HTERT RPE-1 (cell line): ENCODE data around the gene ISOC1.

ENCODE experiments used
- in situ Hi-C: fragments of 300-500 bp; cut with MboI; formaldehyde crosslinking; loops from 4 replicates; pipeline ENCODE4 v1.14.3; 2020; ENCODE audit warnings: low sequenced_read_pairs

ISOC1 gene

DNA sequence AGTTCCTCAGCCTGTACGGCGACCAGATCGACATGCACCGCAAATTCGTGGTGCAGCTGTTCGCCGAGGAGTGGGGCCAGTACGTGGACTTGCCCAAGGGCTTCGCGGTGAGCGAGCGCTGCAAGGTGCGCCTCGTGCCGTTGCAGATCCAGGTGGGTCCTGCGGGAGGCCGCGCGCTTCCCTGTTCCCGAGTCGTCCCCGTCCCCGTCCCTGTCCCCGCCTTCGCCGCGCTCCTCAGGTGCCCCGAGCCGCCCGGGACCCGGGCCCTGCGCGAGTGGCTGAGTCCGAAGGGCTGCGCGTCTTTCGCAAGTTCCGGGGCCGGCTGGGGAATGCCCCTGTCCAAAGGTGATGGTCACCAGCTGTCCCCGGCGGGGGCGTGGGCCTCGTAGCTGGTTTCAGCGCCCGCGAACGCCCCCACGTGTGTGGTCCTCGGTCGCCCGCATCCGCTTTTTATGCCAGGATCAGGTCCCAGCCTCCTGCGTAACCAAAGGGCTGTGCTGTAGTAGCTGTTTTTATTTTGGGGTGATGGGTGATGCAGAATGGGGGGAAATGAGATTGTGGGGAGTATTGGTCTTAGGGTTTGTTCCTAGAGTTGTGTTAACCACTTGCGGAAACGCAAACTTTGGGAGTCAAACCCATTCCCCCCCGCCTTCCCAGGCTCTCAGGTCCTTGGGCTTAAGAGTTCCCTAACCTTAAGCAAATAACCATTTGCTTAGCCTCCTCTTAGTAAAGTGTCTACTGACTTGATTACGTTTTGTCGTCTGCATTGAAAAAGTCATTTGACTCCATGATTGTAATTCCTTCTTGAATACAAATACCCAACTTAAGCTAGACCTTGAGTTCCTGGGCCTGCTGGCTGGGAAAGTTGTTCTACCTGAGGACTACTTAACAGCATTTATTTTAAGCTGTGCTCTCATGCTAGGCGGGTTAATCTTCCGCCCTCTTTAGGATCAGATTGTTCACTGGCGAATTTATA is 663 bp downstream of the ISOC1 start:
- in situ Hi-C loops: no loop called here

DNA sequence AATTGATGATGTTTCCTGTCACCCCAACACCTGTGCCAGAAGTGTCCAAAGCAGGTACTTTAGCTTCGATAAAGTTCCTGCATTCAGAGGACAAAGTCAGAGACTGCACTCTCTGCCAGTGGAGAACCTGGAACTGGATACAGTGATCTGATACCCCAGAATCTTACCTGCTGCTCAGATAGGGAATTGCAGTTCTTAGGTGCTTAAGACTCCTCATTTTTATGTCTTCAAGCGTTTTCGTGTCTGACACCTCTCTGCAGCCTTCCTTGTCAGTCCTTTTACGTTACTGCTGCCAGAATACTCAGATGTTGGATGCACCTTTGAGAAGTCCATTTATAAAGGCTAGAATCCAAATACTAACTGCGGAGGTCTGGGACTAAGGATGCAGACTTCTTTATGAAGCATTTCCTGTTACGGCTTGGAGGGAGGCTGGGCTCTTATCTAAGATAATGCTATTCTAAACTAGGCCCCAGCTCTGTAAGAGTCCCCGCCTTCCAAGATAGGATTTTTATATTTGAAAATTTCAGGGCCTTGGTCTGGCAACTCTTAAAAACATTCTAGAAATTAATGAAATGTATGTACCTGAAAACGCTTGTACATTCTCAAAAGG is 1.9 kb downstream of the ISOC1 start:
- in situ Hi-C loops: no loop called here

DNA sequence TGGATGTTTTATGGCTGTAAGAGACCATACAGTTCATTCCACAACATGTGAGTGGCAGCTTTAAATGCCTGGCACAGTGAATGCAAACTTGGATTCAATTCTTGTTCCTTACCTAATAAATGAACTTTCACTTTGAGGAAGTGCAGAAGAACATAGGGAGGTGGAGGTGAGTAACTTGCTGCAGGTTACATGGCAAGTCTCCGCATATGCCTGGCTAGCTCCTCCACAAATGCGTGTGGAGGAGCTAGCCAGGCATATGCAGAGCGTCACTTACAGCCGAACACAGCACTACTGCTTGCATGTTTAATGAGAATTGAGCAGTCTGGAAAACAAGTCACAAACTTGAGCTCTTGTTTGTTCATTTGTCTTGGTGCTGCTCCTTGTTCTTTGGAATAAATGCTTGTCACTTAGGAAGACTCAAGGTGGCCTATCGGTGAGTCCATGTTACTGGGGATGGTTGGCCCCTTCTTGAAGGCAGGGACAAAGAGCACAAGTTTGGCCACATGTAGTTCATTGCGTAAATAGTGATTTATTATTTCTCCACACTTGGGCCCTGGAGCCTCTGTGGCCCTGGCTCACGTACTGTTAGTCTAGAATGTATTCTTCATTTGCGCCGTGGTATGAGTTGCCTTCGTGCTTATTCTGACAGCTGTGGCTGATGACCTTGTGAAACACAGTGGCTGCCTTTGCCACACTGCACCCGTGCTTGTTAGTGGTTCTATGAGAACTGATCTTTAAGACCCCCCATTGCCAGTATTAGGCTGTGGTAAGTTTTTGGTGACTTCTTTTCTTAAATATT is 3.1 kb downstream of the ISOC1 start:
- in situ Hi-C loops: no loop called here

DNA sequence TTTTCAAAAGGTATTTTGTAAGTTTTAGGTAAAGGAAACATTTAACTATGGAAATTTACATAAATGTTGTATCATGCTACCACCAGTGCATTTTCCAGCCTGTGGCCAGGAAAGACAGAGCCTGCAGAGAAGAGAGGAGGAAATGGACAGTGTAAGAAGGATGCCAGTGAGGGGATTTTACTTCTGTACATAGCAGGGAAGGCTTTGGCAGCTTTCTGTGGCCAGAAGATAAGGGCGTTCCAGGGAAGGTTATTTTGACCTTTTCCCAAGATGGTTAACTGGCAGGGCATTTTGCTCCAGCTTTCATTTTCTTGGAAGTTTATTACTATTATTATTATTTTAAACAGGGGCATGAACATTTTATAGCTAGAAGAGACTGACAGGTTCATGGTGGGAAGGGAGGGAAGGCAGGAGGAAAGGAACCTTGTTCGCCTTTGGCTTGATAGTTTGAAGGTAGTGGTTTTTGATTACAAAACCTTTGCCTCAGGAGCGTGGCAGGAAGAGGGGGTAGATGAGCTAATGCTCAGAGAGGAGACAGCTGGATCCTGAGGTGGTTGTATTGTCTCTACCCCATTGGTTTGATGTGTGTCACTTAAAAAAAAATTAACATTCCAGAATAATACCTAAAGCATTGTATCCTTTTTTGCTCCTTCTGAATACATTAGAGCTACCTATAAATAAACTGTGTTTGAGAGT is 4.1 kb downstream of the ISOC1 start:
- in situ Hi-C loops: no loop called here

DNA sequence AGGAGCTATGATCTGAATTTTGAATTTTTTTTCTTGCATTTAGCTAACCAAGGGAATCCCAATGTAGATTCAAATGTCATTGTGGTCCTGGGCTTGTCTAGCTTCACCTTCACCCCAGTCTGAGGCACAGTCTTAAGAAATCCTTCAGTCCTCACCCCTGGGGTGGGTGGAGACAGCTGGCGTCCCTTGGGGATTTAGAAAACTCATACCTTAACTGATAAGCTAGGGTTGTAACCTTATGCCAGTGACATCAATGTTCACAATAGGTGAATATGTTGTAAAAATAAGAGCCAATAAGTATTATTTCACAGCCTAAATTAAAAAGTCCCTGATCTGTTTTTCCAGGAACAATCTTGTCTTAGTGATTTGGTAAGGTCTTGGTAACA is 4.6 kb downstream of the ISOC1 start:
- in situ Hi-C loops: no loop called here

DNA sequence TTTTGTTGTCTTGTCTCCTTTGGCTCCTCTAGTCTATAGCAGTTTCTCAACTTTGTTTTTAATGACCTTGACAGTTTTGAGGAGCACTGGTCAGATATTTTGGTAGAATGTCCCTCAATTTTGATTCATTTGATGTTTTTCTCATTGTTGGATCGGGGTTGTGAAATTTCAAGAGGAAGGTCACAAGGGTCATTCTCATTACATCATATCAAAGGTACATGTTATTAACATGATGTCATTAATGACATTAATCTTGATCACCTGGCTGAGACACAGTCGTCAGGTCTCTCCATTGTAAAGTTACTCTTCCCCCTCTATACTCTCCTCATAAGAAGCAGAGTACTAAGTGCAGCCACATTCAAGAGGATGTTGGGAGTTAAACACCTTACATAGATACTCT is 7.2 kb downstream of the ISOC1 start:
- in situ Hi-C loops: no loop called here

DNA sequence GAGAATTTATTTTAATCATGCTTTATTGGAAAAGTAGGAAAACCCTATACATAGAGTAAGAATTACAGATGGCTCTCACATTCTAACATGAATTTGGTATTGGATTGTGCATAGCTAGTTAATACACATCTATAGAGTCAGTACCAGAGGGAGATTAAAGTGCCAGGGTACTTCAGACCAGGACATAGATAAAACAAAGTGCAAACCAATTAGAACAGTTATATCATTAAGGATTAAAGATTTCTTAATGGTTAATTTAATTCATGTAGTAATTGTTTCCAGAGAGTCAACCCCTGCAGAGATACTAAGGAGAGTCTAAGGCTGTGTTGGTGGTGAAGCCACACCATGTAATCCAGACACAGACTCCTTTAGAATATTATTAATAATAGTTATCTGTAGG is 8.8 kb downstream of the ISOC1 start:
- in situ Hi-C loops: no loop called here

DNA sequence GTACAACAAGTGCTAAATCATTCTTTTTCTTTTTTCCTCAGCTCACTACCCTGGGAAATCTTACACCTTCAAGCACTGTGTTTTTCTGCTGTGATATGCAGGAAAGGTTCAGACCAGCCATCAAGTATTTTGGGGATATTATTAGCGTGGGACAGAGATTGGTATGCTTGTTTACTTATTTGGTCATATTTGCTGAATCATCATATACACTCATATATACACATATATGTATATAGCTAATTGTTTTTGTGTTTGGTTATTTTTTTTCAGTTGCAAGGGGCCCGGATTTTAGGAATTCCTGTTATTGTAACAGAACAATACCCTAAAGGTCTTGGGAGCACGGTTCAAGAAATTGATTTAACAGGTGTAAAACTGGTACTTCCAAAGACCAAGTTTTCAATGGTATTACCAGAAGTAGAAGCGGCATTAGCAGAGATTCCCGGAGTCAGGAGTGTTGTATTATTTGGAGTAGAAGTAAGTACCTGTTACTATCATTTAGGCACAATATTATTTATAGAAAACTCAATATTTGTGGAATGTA is 10.4 kb downstream of the ISOC1 start:
- in situ Hi-C loops: no loop called here

DNA sequence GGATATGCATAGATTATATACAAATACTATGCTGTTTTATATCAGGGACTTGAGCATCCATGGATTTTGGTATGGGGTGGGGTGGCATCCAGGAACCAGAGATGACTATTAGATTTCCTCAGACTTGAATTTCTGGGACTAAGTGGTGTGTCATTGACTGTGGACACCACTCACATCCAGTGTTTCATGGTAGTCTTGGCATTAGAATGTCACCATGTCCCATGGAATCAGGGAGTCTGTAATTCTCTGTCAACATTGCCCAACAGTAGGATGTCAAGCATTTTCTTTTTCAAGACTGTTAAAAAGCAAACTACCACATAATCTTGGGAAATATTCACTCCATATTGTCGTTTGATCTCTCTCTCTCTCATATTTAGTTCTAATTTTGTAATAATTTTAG is 13.1 kb downstream of the ISOC1 start:
- in situ Hi-C loops: no loop called here

DNA sequence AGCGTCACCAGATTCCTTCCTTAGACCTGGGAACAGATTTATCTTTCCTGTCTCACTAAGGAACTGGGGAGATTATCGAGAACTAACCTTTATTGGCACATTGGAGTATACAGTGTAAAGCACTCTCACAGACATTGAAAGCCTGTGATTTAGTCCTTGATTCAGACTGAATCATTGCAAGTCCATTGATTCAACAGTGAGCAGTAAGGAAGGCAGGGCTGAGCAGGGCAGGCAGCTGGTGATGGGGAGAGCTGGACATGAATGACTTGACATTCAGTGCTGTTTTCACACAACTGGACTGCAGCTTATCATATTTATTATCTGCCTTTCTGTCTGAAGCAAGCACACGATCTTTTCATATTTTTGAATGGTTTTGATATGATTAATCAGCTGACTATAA is 16.2 kb downstream of the ISOC1 start:
- in situ Hi-C loops: no loop called here

DNA sequence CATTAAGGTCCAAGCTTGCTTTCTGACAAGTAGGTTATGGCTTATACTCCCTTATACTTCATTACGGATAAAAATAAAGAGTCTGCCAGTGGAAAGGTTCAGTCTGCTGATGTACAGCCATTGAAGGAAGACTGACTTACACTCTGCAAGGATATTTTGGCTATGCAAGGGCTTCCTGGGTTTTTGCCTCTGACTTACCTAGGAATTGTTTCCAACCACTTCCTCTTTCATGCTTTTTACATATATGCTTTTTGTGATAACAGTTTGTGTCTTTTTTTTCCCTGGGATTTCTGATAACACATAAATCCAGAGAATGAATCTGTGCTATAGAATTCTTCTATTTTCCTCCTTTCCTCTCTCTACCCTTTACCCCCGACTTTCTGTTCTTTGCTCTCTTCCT is 16.8 kb downstream of the ISOC1 start:
- in situ Hi-C loops: no loop called here

DNA sequence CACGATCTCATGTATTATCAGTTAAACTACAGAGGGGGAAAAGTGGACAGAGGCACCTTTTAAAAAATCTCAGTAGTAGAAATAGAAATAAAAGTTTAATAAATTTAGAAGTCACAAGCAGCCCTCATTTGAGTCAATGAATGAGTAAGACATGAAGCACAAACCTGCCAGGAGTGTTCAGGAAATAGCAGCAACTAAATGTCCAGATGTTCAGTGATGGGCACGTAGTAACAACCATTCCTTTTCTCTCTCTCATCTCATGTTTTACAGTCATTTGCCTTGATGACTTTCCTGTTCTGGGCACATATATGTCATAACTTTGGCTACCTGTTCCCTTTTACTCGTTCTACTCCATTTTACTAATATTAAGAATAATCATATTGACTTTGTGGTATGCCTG is 17.7 kb downstream of the ISOC1 start:
- in situ Hi-C loops: no loop called here

DNA sequence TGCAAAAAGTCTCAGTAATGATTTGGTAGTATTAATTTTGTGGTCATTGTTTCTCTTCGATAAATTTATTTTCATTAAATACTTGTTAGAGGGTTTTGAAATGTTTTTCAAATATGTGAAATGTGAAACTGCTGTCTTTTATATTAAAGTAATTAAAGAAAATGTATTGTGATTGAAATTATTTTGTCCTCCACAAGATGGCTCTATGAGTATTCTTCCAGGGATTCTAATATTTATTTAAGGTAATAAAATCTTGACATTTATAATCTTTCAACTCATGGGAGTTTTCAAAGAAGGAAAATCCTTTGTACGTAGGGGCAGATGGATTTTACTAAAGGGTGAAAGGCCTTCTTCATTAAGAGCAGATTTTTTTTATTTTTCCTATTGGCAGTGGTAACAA is 19.3 kb downstream of the ISOC1 start:
- in situ Hi-C loops: no loop called here

DNA sequence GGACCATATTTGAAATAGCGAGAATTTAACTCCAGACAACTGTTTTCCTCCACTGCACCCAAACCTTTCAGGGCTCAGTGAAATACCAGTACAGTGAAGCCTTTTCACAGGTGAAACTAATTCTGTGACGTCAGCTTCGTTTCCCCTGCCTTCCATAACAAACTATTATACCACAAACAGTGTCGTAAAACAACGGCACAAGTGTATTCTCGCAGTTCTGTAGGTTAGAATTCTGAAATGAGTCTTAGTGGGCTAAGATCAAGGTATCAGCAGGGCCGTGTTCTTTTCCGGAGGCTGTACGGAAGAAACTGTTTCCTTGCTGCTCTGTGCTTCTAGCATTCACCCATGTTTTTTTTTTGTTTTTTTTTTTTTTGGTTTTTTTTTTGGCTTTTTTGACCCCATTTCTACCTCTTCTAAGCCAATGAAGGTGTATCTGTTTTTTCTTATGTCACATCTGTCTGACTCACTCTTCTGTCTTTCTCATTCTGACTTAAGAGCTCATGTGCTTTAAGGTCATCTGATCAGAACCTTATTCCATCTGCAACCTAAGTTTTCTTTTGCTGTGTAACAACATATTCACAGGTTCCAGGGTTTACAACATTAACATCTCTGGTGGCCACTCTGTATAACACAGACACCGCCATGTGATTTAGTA is 20.1 kb downstream of the ISOC1 start:
- in situ Hi-C loops: no loop called here

DNA sequence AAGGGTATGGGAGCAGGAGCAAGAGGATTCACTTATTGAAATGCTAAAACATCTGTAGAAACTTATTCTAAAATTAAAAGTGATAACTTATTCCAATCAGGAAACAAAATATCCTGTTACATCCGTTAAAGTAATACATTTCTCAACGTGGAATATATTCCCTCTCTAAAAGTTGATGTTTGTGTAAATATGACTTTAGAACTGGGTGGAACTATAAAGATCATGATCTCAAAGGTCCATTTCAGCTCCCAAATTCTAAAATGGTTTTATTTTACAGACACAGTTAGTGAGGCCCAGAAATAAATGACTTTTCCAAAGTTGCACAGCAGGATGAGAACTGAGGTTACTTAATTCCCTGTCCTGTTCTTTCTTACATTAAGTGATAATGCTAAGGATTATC is 21.1 kb downstream of the ISOC1 start:
- in situ Hi-C loops: no loop called here

DNA sequence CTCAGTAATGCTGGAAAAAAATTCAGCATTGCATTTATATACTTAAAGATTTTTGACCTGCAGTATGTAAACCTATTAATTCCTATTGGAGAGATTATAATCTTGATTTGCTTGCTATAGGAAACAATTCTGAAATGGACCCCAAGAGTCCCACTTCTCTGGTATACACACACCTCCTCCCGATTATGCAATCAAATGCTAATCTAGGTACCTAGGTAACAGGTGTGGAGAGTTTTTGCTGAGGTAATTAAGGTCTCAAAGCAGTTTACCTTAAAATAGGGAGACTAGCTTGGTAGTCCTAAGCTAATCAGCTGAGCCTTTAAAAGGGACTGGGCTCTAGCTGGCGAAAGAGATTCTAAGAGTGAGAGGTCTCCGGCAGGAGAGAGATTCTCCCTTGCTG is 22.2 kb downstream of the ISOC1 start:
- in situ Hi-C loops: no loop called here

DNA sequence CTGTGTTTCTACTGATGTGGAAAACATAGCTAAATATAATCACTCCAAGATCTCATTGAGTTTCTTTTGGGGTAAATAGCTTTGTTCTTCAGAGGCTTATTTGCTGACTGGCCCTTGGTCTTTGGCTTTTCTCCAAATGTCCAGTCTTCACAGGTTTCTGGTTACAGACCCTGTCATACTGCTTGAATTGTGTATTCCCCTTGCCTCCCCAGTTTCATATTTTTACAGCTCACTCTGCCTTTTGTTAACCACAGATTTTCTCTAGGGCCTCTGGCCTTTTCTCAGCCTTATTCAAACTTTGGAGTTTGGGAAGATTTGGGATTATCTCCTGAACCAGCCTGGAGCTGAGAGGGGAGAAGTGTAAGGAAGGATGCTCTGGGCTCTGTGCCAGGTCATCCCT is 23.9 kb downstream of the ISOC1 start:
- in situ Hi-C loops: no loop called here

DNA sequence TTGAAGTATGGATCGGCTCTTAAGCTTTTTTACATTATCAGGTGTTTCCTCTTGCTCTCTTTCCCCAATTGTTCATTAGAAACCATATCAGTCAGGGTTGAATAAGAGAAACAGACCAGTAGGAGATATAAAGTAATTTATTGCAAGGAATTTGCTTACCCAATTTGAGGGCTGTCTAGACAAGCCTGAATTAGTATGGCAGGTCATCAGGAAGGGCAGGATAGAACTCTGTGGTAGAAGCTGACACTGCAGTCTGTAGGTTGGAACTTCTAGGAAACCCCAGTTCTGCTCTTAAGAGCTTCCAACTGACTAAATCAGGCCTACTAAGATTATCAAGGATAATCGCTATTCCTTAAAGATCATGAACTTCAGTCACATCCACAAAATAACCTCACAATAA is 24.3 kb downstream of the ISOC1 start:
- in situ Hi-C loops: no loop called here

DNA sequence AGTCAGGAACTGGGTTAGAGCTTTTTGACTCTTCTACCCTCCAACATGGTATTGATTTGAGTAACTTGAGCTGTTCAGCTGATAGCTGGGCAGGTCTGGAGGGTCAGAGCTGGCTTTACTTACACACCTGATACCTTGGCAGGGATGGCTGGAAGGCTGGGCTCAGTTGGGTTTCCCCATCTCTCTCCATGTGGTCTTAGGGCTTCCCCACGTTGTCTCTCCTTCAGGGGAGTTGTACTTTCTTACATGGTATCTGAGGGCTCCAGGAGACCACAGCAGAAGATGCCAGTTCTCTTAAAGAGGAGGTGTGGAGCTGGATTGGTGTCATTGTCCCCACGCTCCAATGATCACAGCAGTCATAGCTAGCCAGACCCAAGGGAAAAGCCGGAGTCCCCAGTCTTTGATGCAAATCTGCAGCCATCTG is 25.6 kb downstream of the ISOC1 start:
- in situ Hi-C loops: no loop called here

DNA sequence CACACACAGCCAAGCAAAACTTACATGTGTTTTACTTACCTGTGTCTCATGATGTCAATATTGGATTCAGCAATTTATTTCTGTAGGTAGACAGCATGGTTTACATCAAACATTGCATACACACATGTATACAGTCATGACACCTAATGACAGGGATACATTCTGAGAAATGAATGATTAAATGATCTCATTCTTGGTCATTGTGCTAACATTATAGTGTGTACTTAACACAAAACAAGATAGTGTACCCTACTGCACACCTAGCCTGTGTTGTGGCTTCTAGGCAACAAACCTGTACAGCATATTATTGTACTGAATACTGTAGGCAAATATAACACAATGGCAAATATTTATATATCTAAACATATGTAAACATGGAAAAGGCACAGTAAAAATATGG is 28.0 kb downstream of the ISOC1 start:
- in situ Hi-C loops: no loop called here
